Esophagus muscularis mucosa (tissue), 4 donors: ENCODE results near the gene HOXC11. TPM values are rescaled to one million over a fixed set of nuclear protein-coding genes. Genes with fewer than 3 reads are reported as not detected.
A peak's percentile ranks its signal among the peaks of the same experiment; 100 is the strongest.

Experiments used
- DNase-seq: peaks from one replicate; pipeline ENCODE4 v3.0.0-alpha.2; 2017; ENCODE audit errors: extremely low spot score
- H3K27ac ChIP-seq, 4 donors: fragments of 200-600 bp; sonication (generic); replicated peaks in 1 of 4; 1 replicate in 3 of 4; 2 replicates in 1 of 4; pipeline ENCODE4 v1.5.1; 2016 to 2019; ENCODE audit warnings: mild to moderate bottlenecking in 1 of 4
- H3K27me3 ChIP-seq, 4 donors: fragments of 200-600 bp; sonication (generic); one replicate each; pipeline versions ENCODE4 v1.5.1 to v1.6.0; 2016 to 2019
- H3K36me3 ChIP-seq, 4 donors: fragments of 200-600 bp; sonication (generic); one replicate each; pipeline ENCODE4 v1.5.1; 2016 to 2019
- H3K4me1 ChIP-seq, 4 donors: fragments of 200-600 bp; sonication (generic); one replicate each; pipeline ENCODE4 v1.5.1; 2016 to 2019
- H3K4me3 ChIP-seq, 4 donors: fragments of 200-600 bp; sonication (generic); 1 replicate in 2 of 4; 2 replicates in 2 of 4; pipeline ENCODE4 v1.5.1; 2016 to 2019; ENCODE audit warnings: mild to moderate bottlenecking in 4 of 4, moderate library complexity in 1 of 4
- H3K9me3 ChIP-seq, 4 donors: fragments of 200-600 bp; sonication (generic); 1 replicate in 3 of 4; 2 replicates in 1 of 4; pipeline ENCODE4 v1.5.1; 2016 to 2019
- CTCF ChIP-seq, 3 experiments: fragments of 200-600 bp in 2 of 3; fragments of 450-650 bp in 1 of 3; sonication (generic) in 2 of 3; IDR thresholded peaks; one replicate each; pipeline ENCODE4 v1.5.1; 2017 to 2019; ENCODE audit warnings: antibody characterized with exemption in 3 of 3, mild to moderate bottlenecking in 2 of 3, moderate library complexity in 1 of 3
- EP300 ChIP-seq: sonication (generic); formaldehyde crosslinking; IDR thresholded peaks from one replicate; pipeline ENCODE4 v1.6.1; 2017; ENCODE audit warnings: antibody characterized with exemption
- POLR2A ChIP-seq: fragments of 450-650 bp; IDR thresholded peaks from one replicate; pipeline ENCODE4 v1.6.1; 2017; ENCODE audit warnings: antibody characterized with exemption, moderate library complexity, mild to moderate bottlenecking, low read depth
- POLR2AphosphoS5 ChIP-seq, 2 donors: sonication (generic); formaldehyde crosslinking; IDR thresholded peaks; one replicate each; pipeline ENCODE4 v1.6.1; 2017; ENCODE audit warnings: antibody characterized with exemption in 2 of 2
- WGBS: methylation state at CpG from one replicate; pipeline ENCODE4 v1.1.5; 2018; 5-methylcytosine and 5-hydroxymethylcytosine counted together
- intact Hi-C: fragments of 100-400 bp; cut with DNase I; formaldehyde crosslinking; loops from one replicate; pipeline ENCODE4 v1.15.1; 2023
- total RNA-seq, 4 donors: library from RNA; depleted of rRNA; stranded (reverse); fragments of >200 nt; gene quantifications; one replicate each; pipeline versions ENCODE4 v1.1.0 to v1.2.1, GENCODE V29; 2016

Gene HOXC11
- total RNA-seq, 4 donors from 2014 or later = not detected

- no peak for TF ChIP-seq POLR2AphosphoS5 (IDR thresholded peaks at IDR 0.05)
- Histone ChIP-seq H3K27ac (no peak overlapping the region), H3K9me3 (no peaks in the 10 kb centered on the region), H3K27me3 (peaks cover 11 to 99% (median 92%) of the 10 kb centered on the region in 4 donors), H3K36me3 (no peaks in the 10 kb centered on the region), H3K4me3 (no peak overlapping the region), H3K4me1 (peaks cover 19 to 33% (median 25%) of the 10 kb centered on the region in 4 donors)
- intact Hi-C loops = no loop called here
- no peak for DNase-seq
- 12% methylated on average over 26 of the region's 26 CpGs for WGBS
Observed at GRCh38 chr12:54005531-54005852, 32.6 kb downstream of the HOXC11 start.

GRCh38 chr12:54005853-54006558, 33.1 kb downstream of the HOXC11 start:
- Histone ChIP-seq H3K9me3 (no peaks in the 10 kb centered on the region), H3K27ac (no peak overlapping the region), H3K4me1 (peaks cover 16 to 34% (median 23%) of the 10 kb centered on the region in 4 donors), H3K36me3 (no peaks in the 10 kb centered on the region), H3K27me3 (peaks cover 11 to 99% (median 93%) of the 10 kb centered on the region in 4 donors), H3K4me3 (peak overlapping the region in 3 of 4 donors; percentile 2 to 38 (median 20))
- intact Hi-C loops = loop anchor here (2.0 kb wide), 1 partner anchor 185 kb away; no protein-coding TSS in a partner anchor
- TF ChIP-seq EP300 (no peak), POLR2AphosphoS5 (IDR thresholded peaks at IDR 0.05) (peak in 1 of 2 donors; percentile 40), CTCF (IDR thresholded peaks at IDR 0.05) (peak; percentile 93 to 97 (median 96))
- DNase-seq = peak; percentile 96
- WGBS = 22% methylated on average over 39 of the region's 39 CpGs

GRCh38 chr12:54006559-54007220, 33.8 kb downstream of the HOXC11 start:
- no peak overlapping the region for H3K27ac ChIP-seq
- WGBS = 61% methylated on average over 22 of the region's 22 CpGs
- no peaks in the 10 kb centered on the region for H3K36me3 ChIP-seq
- intact Hi-C loops = loop anchor here (2.0 kb wide), 1 partner anchor 184 kb away; no protein-coding TSS in a partner anchor
- no peak for TF ChIP-seq CTCF (IDR thresholded peaks at IDR 0.05)
- TF ChIP-seq POLR2AphosphoS5 (IDR thresholded peaks at IDR 0.05) = no peak
- TF ChIP-seq POLR2A = no peak
- TF ChIP-seq EP300 = no peak
- H3K9me3 ChIP-seq = no peaks in the 10 kb centered on the region
- peak overlapping the region in 3 of 4 donors; percentile 2 to 38 (median 20) for H3K4me3 ChIP-seq
- H3K4me1 ChIP-seq = peaks cover 16 to 40% (median 27%) of the 10 kb centered on the region in 4 donors
- H3K27me3 ChIP-seq = peaks cover 11 to 99% (median 94%) of the 10 kb centered on the region in 4 donors
- DNase-seq = no peak

- Histone ChIP-seq H3K9me3 (no peaks in the 10 kb centered on the region), H3K27ac (no peak overlapping the region), H3K27me3 (peaks cover 11 to 99% (median 90%) of the 10 kb centered on the region in 4 donors), H3K4me3 (no peak overlapping the region), H3K36me3 (no peaks in the 10 kb centered on the region), H3K4me1 (peaks cover 16 to 42% (median 27%) of the 10 kb centered on the region in 4 donors)
- intact Hi-C loops = loop anchor here (2.0 kb wide), 1 partner anchor 183 kb away; no protein-coding TSS in a partner anchor
- TF ChIP-seq POLR2AphosphoS5 (IDR thresholded peaks at IDR 0.05) (no peak), CTCF (IDR thresholded peaks at IDR 0.05) (no peak), POLR2A (no peak), EP300 (no peak)
- no peak for DNase-seq
- WGBS = 82% methylated on average over 2 of the region's 2 CpGs
Observed at GRCh38 chr12:54007538-54008259, 34.8 kb downstream of the HOXC11 start.

GRCh38 chr12:54008260-54008552, 35.3 kb downstream of the HOXC11 start:
- Histone ChIP-seq H3K4me3 (no peak overlapping the region), H3K36me3 (no peaks in the 10 kb centered on the region), H3K4me1 (peaks cover 16 to 42% (median 27%) of the 10 kb centered on the region in 4 donors), H3K9me3 (no peaks in the 10 kb centered on the region), H3K27me3 (peaks cover 11 to 99% (median 88%) of the 10 kb centered on the region in 4 donors), H3K27ac (no peak overlapping the region)
- WGBS = 39% methylated on average over 2 of the region's 2 CpGs
- no peak for TF ChIP-seq POLR2A
- no peak for DNase-seq
- intact Hi-C loops = no loop called here
